ENCODE measurements around the gene PSAPL1.

PSAPL1 gene

DNA sequence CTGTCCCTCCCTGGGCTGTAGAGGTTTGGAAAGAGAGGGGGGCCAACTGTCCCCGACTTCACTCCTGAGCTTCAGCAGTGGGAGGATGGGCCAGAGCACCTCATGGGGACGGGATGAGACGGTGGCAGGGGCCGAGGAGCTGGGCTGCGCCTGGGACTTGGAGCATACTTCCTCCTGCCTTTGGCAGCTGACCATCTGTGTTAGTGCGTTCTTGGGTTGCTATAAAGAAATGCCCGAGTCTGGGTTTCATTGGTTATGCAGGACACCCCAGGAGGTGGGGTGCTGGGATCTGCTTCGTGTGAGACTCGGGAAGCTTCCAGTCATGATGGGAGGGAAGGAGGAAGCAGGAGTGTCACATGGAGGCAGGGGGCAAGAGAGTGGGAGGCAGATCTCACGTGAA, 7.4 kb downstream of the PSAPL1 start:
- Histone ChIP-seq H3K9ac (no peak overlapping the region), H3K4me1 (ENCODE audit: low read depth, poor library complexity, severe bottlenecking) (no peaks in the 10 kb centered on the region), H3K79me2 (ENCODE audit: insufficient read depth, low read depth) (no peaks in the 10 kb centered on the region), H3K4me3 (IDR thresholded peaks at IDR 0.05; ENCODE audit: insufficient read depth, low read depth, low read length) (no peak overlapping the region), H2AFZ (ENCODE audit: low read depth) (no peak overlapping the region), H4K20me1 (ENCODE audit: insufficient read depth) (no peaks in the 10 kb centered on the region), H3K36me3 (ENCODE audit: insufficient read depth) (no peaks in the 10 kb centered on the region), H3K27me3 (ENCODE audit: insufficient read depth, low read depth) (peaks cover 2% of the 10 kb centered on the region; the same call in 1 of the 2 replicates), H3K27ac (no peak overlapping the region), H3K4me2 (no peak overlapping the region)
- TF ChIP-seq, protein P1, sequence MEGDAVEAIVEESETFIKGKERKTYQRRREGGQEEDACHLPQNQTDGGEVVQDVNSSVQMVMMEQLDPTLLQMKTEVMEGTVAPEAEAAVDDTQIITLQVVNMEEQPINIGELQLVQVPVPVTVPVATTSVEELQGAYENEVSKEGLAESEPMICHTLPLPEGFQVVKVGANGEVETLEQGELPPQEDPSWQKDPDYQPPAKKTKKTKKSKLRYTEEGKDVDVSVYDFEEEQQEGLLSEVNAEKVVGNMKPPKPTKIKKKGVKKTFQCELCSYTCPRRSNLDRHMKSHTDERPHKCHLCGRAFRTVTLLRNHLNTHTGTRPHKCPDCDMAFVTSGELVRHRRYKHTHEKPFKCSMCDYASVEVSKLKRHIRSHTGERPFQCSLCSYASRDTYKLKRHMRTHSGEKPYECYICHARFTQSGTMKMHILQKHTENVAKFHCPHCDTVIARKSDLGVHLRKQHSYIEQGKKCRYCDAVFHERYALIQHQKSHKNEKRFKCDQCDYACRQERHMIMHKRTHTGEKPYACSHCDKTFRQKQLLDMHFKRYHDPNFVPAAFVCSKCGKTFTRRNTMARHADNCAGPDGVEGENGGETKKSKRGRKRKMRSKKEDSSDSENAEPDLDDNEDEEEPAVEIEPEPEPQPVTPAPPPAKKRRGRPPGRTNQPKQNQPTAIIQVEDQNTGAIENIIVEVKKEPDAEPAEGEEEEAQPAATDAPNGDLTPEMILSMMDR (conservative IDR thresholded peaks at IDR 0.05; ENCODE audit: low read depth, low read length) = no peak

DNA sequence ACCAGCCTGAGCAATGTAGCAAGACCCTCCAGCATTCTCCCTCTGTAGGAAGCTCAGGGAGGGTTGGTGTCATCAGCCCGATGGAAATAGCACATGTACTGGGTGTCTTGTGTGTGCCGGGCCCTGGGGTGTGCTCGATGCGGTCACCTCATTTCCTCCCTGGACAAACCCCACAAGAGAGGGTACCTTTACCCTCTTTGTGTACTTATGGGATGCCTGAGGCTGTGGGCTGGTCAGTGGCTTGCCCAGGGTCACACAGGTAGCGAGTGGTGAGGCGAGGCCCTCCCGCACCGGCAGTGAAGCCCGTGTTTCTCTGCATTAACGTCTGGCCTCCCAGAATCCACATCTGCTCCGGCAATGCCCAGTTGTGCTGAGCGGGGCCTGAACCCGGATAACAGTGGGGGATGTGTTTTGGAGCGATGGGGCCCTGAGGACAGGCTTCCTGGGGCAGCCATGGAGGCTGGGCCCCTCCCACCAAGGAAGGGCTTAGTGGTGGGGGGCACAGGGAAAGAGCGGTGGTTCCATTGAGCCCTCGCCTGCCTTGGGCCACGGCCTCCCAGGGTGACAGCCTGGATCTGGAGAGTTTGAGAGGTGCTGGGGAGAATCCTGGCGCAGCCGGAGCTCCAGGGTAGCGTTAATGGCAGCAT, 8.1 kb downstream of the PSAPL1 start:
- no peaks in the 10 kb centered on the region for H3K36me3 ChIP-seq (ENCODE audit: insufficient read depth)
- peaks cover 2% of the 10 kb centered on the region; the same call in 1 of the 2 replicates for H3K27me3 ChIP-seq (ENCODE audit: insufficient read depth, low read depth)
- no peaks in the 10 kb centered on the region for H3K4me1 ChIP-seq (ENCODE audit: low read depth, poor library complexity, severe bottlenecking)
- H3K4me3 ChIP-seq (IDR thresholded peaks at IDR 0.05; ENCODE audit: insufficient read depth, low read depth, low read length) = no peak overlapping the region
- no peak overlapping the region for H3K27ac ChIP-seq
- TF ChIP-seq, protein P1 (conservative IDR thresholded peaks at IDR 0.05; ENCODE audit: low read depth, low read length) = no peak
- no peaks in the 10 kb centered on the region for H3K79me2 ChIP-seq (ENCODE audit: insufficient read depth, low read depth)
- no peak overlapping the region for H3K9ac ChIP-seq
- no peak overlapping the region for H3K4me2 ChIP-seq
- no peaks in the 10 kb centered on the region for H4K20me1 ChIP-seq (ENCODE audit: insufficient read depth)
- H2AFZ ChIP-seq (ENCODE audit: low read depth) = no peak overlapping the region

DNA sequence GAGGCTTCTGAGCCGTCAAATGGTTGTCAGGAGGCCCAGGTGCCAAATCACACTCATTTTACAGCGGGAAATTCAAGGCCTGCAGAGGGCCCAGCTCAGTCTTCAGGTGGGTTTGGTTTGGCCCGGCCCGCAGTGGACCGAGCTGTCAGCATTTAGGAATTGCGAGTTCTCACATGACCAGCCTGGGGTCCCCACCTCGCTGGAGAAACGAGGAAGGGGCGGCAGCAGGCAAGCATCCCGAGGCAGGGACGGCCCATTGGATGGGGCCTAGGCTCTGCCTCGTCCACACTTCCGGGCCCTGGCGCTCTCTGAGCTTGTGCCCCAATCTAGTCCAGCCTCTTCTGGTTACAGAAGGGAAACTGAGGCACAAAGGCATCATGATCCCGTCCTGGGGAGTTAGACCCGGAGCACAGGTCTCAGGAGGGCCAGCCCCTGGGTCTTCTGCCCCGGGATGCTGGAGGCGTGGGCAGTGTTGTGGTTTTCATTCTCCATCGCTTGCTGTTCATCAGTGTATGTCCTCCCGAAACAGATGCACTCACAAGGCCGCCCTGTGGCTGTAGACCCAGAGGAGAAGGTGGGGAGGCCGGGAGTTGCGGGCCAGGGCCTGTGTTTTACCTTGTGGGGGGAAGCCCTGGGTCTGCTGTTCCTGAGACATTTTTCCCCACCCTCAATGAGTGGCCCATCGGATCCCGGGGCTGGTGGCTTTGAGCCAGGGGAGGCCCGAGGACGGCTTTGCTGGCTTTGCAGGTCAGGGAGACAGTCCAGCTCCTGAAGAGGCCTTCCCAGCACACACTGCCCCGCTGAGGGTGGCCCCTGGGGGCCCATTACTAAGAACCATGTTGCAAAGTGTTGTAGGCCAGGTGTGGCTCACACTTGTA, 8.9 kb downstream of the PSAPL1 start:
- Histone ChIP-seq H2AFZ (ENCODE audit: low read depth) (no peak overlapping the region), H3K4me1 (ENCODE audit: low read depth, poor library complexity, severe bottlenecking) (no peaks in the 10 kb centered on the region), H3K9ac (no peak overlapping the region), H3K27me3 (ENCODE audit: insufficient read depth, low read depth) (peaks cover 2% of the 10 kb centered on the region; the same call in 1 of the 2 replicates), H3K36me3 (ENCODE audit: insufficient read depth) (no peaks in the 10 kb centered on the region), H4K20me1 (ENCODE audit: insufficient read depth) (no peaks in the 10 kb centered on the region), H3K4me2 (no peak overlapping the region), H3K27ac (no peak overlapping the region), H3K79me2 (ENCODE audit: insufficient read depth, low read depth) (no peaks in the 10 kb centered on the region), H3K4me3 (IDR thresholded peaks at IDR 0.05; ENCODE audit: insufficient read depth, low read depth, low read length) (no peak overlapping the region)
- TF ChIP-seq, protein P1 (conservative IDR thresholded peaks at IDR 0.05; ENCODE audit: low read depth, low read length) = no peak

DNA sequence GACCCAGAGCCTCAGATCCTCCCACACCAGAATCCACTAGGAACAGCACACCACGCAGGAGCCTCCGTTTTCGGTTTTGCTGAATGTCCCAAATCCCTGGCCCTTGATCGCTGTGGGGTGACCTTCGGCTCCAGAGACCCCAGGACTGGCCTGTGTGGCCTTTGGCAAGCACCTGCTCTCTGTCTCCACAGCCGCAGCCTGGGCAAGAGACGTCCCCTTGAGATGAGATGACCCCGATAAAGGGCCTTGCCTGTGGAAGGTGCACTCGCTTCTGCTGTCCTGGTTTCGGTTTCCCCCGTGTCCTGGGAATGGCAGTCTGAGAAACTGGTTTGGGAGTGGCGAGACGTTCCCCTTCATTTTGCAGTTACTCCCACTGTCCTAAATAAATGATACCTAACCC, 9.6 kb downstream of the PSAPL1 start:
- peaks cover 2% of the 10 kb centered on the region; the same call in 1 of the 2 replicates for H3K27me3 ChIP-seq (ENCODE audit: insufficient read depth, low read depth)
- H4K20me1 ChIP-seq (ENCODE audit: insufficient read depth) = no peaks in the 10 kb centered on the region
- no peaks in the 10 kb centered on the region for H3K36me3 ChIP-seq (ENCODE audit: insufficient read depth)
- H3K4me2 ChIP-seq = no peak overlapping the region
- H3K4me3 ChIP-seq (IDR thresholded peaks at IDR 0.05; ENCODE audit: insufficient read depth, low read depth, low read length) = no peak overlapping the region
- no peak overlapping the region for H2AFZ ChIP-seq (ENCODE audit: low read depth)
- no peaks in the 10 kb centered on the region for H3K79me2 ChIP-seq (ENCODE audit: insufficient read depth, low read depth)
- H3K4me1 ChIP-seq (ENCODE audit: low read depth, poor library complexity, severe bottlenecking) = no peaks in the 10 kb centered on the region
- no peak overlapping the region for H3K27ac ChIP-seq
- H3K9ac ChIP-seq = no peak overlapping the region
- TF ChIP-seq, protein P1 (conservative IDR thresholded peaks at IDR 0.05; ENCODE audit: low read depth, low read length) = no peak
